Heart right ventricle (tissue), 16 donors: Measurements from ENCODE around the gene SH2D3A. TPM values are rescaled to one million over a fixed set of nuclear protein-coding genes. Genes with fewer than 3 reads are reported as not detected.

Source experiments
- ATAC-seq, 8 donors: fragments of 200-7000 bp; cut with Tn5 transposase; one replicate each; pipeline ENCODE4 v1.9.1; 2020; ENCODE audit warnings: mild to moderate bottlenecking in 8 of 8, moderate library complexity in 8 of 8, moderate number of reproducible peaks in 1 of 8
- DNase-seq, 2 donors: peaks; one replicate each; pipeline ENCODE4 v3.0.0-alpha.2; 2020
- H3K27ac ChIP-seq, 10 donors: fragments of 200-600 bp; sonication (generic) in 2 of 10; one replicate each; pipeline versions ENCODE4 v1.5.0 to v1.8.0; 2020 to 2022; ENCODE audit warnings: mild to moderate bottlenecking in 3 of 10
- H3K27me3 ChIP-seq, 7 donors: fragments of 200-600 bp; one replicate each; pipeline ENCODE4 v1.8.0; 2021 to 2022; ENCODE audit warnings: mild to moderate bottlenecking in 2 of 7
- H3K36me3 ChIP-seq, 9 donors: fragments of 200-600 bp; sonication (generic) in 1 of 9; one replicate each; pipeline versions ENCODE4 v1.5.0 to v1.8.0; 2020 to 2022; ENCODE audit warnings: mild to moderate bottlenecking in 2 of 9
- H3K4me1 ChIP-seq, 9 donors: fragments of 200-600 bp; sonication (generic) in 1 of 9; one replicate each; pipeline versions ENCODE4 v1.5.0 to v1.8.0; 2020 to 2022; ENCODE audit warnings: mild to moderate bottlenecking in 4 of 9
- H3K4me3 ChIP-seq, 10 donors: fragments of 200-600 bp; sonication (generic) in 2 of 10; one replicate each; pipeline versions ENCODE4 v1.5.0 to v1.8.0; 2020 to 2022; ENCODE audit warnings: mild to moderate bottlenecking in 7 of 10, moderate library complexity in 2 of 10
- H3K9me3 ChIP-seq, 11 donors: fragments of 200-600 bp in 10 of 11; sonication (generic) in 2 of 11; one replicate each; pipeline versions ENCODE4 v1.5.0 to v1.8.0; 2013 to 2022; ENCODE audit warnings: mild to moderate bottlenecking in 2 of 11, control low read depth in 1 of 11, moderate library complexity in 1 of 11
- CTCF ChIP-seq, 9 donors: fragments of 200-600 bp; sonication (generic) in 2 of 9; IDR thresholded peaks; one replicate each; pipeline versions ENCODE4 v1.5.0 to v1.8.0; 2021 to 2022; ENCODE audit warnings: antibody characterized with exemption in 9 of 9, mild to moderate bottlenecking in 5 of 9, moderate library complexity in 1 of 9
- WGBS, 2 donors: extraction: QIAGEN DNeasy Blood & Tissue Kit; methylation state at CpG; one replicate each; pipeline ENCODE4 v1.1.7; 2013; ENCODE audit warnings: inconsistent platforms in 1 of 2; 5-methylcytosine and 5-hydroxymethylcytosine counted together
- intact Hi-C, 10 donors: fragments of 100-400 bp; cut with DNase I; formaldehyde crosslinking; loops; one replicate each; pipeline versions ENCODE4 v1.11.1 to v1.14.2; 2022
- polyA plus RNA-seq, 2 donors: library from polyadenylated mRNA; stranded (reverse); fragments of 200-250 nt; gene quantifications; one replicate each; pipeline ENCODE4 v1.2.3, GENCODE V29; 2013
- total RNA-seq, 10 donors: library from RNA; stranded (reverse); fragmentation: NEBNext Ultra II Directional in 3 of 10; extraction: Animal tissue kit (Norgen Biotek cat#: 25700) in 3 of 10; gene quantifications; one replicate each; pipeline versions ENCODE4 v1.2.1 to v1.2.4, GENCODE V29; 2021 to 2023
- donor health status: Arrhythmogenic right ventricular cardiomyopathy.
- donor health status: ischemic (EF 13 %, LVEDD 7.1; RV severe dilation, severe dysfunction).
- donor health status: healthy with polysubstance abuse.
- donor health status: DM: no; HTN: yes; CAD: no.
- donor health status: DM: no; HTN: no; CAD: no.
- donor health status: ischemic (EF 25% LVEDD 6.9; RV normal size, moderate dysfunction).
- donor health status: ischemic (EF 25% LVEDD 5.7; RV mildly dilated, moderate dysfunction).
- donor health status: healthy.
- donor health status: DM: yes; HTN: yes; CAD: no.
- donor health status: Ischemic cardiomyopathy.
- donor health status: ischemic (EF 35%, LVEDD 5.7; RV mildly dilated, moderate dysfunction).
- donor health status: nonischemic (EF 11% LVEDD 7.7; RV severe dilation, severe dysfunction).
- donor health status: DM: yes; HTN: yes; CAD: no.
- donor health status: PGD.
- donor health status: ischemic (EF 29% LVEDD 5.4; RV normal size, mild dysfunction).
- donor health status: nonischemic (EF 23%, LVEDD 6.1; RV moderate dilation, normal function).

SH2D3A gene
- total and polyA plus RNA-seq, 12 donors = 0.16 to 0.79 (median 0.36) TPM; not detected in 5

GRCh38 chr19:6739883-6740588 is 27.2 kb downstream of the SH2D3A start:
- Histone ChIP-seq H3K9me3 (no peaks in the 10 kb centered on the region), H3K36me3 (peaks cover 0 to 39% (median 8%) of the 10 kb centered on the region in 9 donors), H3K4me1 (peaks cover 19 to 77% (median 63%) of the 10 kb centered on the region in 9 donors), H3K27ac (peak overlapping the region; percentile 90 to 99 (median 96)), H3K4me3 (peak overlapping the region; percentile 81 to 97 (median 94)), H3K27me3 (peaks cover 0 to 10% (median 0%) of the 10 kb centered on the region in 7 donors)
- ATAC-seq (peak in 1 of 8 donors; percentile 7), DNase-seq (peak; percentile 47 to 63)
- intact Hi-C loops = loop anchor here in 8 of 10 donors (2.0 to 10.0 kb wide), 10 partner anchors 13 to 655 kb away; partner anchors contain the start of genes ALKBH7 (in 1 of the 8), PSPN (in 1 of the 8) and ZNF557 (in 1 of the 8)
- TF ChIP-seq CTCF (IDR thresholded peaks at IDR 0.05) = no peak
- WGBS, 2 donors = 0 to 1% methylated on average over 31 to 33 of the region's 34 CpGs

- DNase-seq = peak; percentile 90
- peaks cover 15 to 73% (median 59%) of the 10 kb centered on the region in 9 donors for H3K4me1 ChIP-seq
- ATAC-seq = peak; percentile 30 to 66 (median 50)
- peaks cover 0 to 10% (median 0%) of the 10 kb centered on the region in 7 donors for H3K27me3 ChIP-seq
- intact Hi-C loops = loop anchor here in 8 of 10 donors (2.0 to 10.0 kb wide), 9 partner anchors 13 to 655 kb away; partner anchors contain the start of genes ALKBH7 (in 1 of the 8), PSPN (in 1 of the 8) and ZNF557 (in 1 of the 8)
- no peak for TF ChIP-seq CTCF (IDR thresholded peaks at IDR 0.05)
- no peaks in the 10 kb centered on the region for H3K9me3 ChIP-seq
- WGBS, 2 donors = 1% methylated on average over 35 to 47 of the region's 47 CpGs
- H3K27ac ChIP-seq = peak within 1 kb of the TSS; percentile 90 to 100 (median 96)
- H3K4me3 ChIP-seq = peak within 1 kb of the TSS; percentile 81 to 97 (median 94)
- H3K36me3 ChIP-seq = peaks cover 0 to 40% (median 8%) of the 10 kb centered on the region in 9 donors
These were observed 27.8 kb downstream of the SH2D3A start, which contains the start of gene TRIP10 for GRCh38 chr19:6739390-6739882. Gene TRIP10, plus strand, starts transcription at chr19:6739680. Its CDS starts 82 bp downstream, at chr19:6739762.

GRCh38 chr19:6738787-6739389 is 28.3 kb downstream of the SH2D3A start:
- TF ChIP-seq CTCF (IDR thresholded peaks at IDR 0.05) = peak in 1 of 9 donors; percentile 23
- Histone ChIP-seq H3K27me3 (peaks cover 0 to 10% (median 0%) of the 10 kb centered on the region in 7 donors), H3K27ac (peak overlapping the region; percentile 74 to 100 (median 94)), H3K4me1 (peaks cover 12 to 67% (median 53%) of the 10 kb centered on the region in 9 donors), H3K4me3 (peak overlapping the region in 9 of 10 donors; percentile 23 to 97 (median 91)), H3K36me3 (peaks cover 0 to 40% (median 4%) of the 10 kb centered on the region in 9 donors), H3K9me3 (no peaks in the 10 kb centered on the region)
- DNase-seq (peak; percentile 59 to 62), ATAC-seq (peak in 1 of 8 donors; percentile 2)
- intact Hi-C loops = loop anchor here in 8 of 10 donors (2.0 to 10.0 kb wide), 9 partner anchors 14 to 656 kb away; partner anchors contain the start of genes ALKBH7 (in 1 of the 8), PSPN (in 1 of the 8) and ZNF557 (in 1 of the 8)
- 9 to 12% methylated on average over 24 of the region's 24 CpGs for WGBS, 2 donors
